Neutrophil (primary cell): Measurements from ENCODE around the gene ARHGAP45.

Experiments used
- H3K27ac ChIP-seq: fragments of 200-600 bp; sonication (generic); 2 replicates; pipeline ENCODE4 v1.5.1; 2016; ENCODE audit warnings: mild to moderate bottlenecking, moderate library complexity
- H3K27me3 ChIP-seq: fragments of 200-600 bp; sonication (generic); 2 replicates; pipeline ENCODE4 v1.6.0; 2016; ENCODE audit warnings: mild to moderate bottlenecking
- H3K36me3 ChIP-seq: fragments of 200-600 bp; sonication (generic); 2 replicates; pipeline ENCODE4 v1.5.1; 2017
- H3K4me1 ChIP-seq, 2 experiments: fragments of 200-600 bp in 1 of 2; sonication (generic) in 1 of 2; 1 replicate in 1 of 2; 2 replicates in 1 of 2; pipeline versions ENCODE4 v1.5.1 to v1.6.1; 2013 to 2016; ENCODE audit warnings: low read depth in 1 of 2, low read length in 1 of 2, mild to moderate bottlenecking in 1 of 2, moderate library complexity in 1 of 2; ENCODE audit not compliant: control insufficient read depth in 1 of 2, insufficient read depth in 1 of 2
- H3K4me3 ChIP-seq, 2 experiments: fragments of 200-600 bp in 1 of 2; sonication (generic) in 1 of 2; 1 replicate in 1 of 2; 2 replicates in 1 of 2; pipeline ENCODE4 v1.5.1; 2013 to 2016; ENCODE audit warnings: low read depth in 1 of 2, low read length in 1 of 2, mild to moderate bottlenecking in 1 of 2, moderate library complexity in 1 of 2
- H3K9me3 ChIP-seq: fragments of 200-600 bp; sonication (generic); 2 replicates; pipeline ENCODE4 v1.5.1; 2016
- TF ChIP-seq, protein P1 (sequence below): fragments of 200-600 bp; sonication (generic); IDR thresholded peaks from 2 replicates; pipeline ENCODE4 v1.5.1; 2016; ENCODE audit warnings: antibody characterized with exemption

The ARHGAP45 gene

DNA sequence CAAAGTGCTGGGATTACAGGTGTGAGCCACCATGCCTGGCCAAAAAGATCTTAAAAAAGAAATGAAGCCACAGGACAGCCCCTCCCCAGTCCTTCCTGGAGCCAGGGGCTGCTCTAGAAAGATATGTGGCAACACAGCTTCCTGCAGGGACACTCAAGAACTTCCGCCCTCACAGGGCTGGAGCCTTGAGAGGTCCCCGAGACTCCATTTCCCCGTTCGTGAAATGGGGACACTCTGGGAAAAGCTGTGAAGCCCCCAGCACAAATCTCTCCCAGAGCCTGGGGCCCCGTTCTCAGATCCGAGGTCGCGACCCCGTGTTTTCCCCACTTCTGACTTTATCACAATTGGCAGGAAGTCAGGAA, 34.4 kb downstream of the ARHGAP45 start:
- Histone ChIP-seq H3K27me3 (no peaks in the 10 kb centered on the region), H3K36me3 (peaks cover 4% of the 10 kb centered on the region), H3K27ac (peak overlapping the region; percentile 96), H3K4me1 (peaks cover 79 to 84% of the 10 kb centered on the region in 2 experiments), H3K9me3 (no peaks in the 10 kb centered on the region), H3K4me3 (peak overlapping the region; percentile 31 to 52)
- TF ChIP-seq, protein P1, sequence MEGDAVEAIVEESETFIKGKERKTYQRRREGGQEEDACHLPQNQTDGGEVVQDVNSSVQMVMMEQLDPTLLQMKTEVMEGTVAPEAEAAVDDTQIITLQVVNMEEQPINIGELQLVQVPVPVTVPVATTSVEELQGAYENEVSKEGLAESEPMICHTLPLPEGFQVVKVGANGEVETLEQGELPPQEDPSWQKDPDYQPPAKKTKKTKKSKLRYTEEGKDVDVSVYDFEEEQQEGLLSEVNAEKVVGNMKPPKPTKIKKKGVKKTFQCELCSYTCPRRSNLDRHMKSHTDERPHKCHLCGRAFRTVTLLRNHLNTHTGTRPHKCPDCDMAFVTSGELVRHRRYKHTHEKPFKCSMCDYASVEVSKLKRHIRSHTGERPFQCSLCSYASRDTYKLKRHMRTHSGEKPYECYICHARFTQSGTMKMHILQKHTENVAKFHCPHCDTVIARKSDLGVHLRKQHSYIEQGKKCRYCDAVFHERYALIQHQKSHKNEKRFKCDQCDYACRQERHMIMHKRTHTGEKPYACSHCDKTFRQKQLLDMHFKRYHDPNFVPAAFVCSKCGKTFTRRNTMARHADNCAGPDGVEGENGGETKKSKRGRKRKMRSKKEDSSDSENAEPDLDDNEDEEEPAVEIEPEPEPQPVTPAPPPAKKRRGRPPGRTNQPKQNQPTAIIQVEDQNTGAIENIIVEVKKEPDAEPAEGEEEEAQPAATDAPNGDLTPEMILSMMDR = no peak

DNA sequence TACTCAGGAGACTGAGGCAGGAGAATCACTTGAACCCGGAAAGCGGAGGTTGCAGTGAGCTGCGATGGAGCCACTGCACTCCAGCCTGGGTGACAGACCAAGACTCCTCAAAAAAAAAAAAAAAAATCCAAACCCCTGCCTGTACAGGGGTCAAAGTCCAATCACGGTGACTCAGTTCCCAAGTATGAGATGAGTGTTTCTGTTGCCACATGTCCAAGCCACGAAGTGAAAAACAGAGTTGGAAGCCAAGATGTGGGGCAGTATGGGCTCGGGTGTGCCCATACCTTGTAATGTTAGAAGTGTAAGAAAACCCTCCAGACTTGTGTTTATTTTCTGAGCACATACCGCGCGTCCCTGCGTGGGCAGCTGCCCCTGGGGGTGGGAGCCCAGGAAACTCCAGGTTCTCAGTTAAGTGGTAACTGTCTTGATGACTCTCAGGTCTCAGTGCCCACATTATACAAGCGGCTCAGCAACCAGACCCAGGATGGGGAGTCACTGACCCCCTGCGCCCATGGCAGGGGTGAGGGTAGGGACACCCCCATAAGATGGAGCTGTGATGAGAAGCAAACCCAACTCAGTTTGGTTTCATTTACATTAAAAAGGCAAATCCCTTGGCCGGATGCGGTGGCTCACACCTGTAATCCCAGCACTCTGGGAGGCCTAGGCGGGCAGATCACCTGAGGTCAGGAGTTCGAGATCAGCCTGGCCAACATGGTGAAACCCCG, 35.6 kb downstream of the ARHGAP45 start:
- Histone ChIP-seq H3K36me3 (peaks cover 16% of the 10 kb centered on the region), H3K9me3 (no peaks in the 10 kb centered on the region), H3K27ac (peak overlapping the region; percentile 96), H3K4me1 (peaks cover 85 to 93% of the 10 kb centered on the region in 2 experiments), H3K27me3 (no peaks in the 10 kb centered on the region), H3K4me3 (peak overlapping the region in 1 of 2 experiments; percentile 86)
- TF ChIP-seq, protein P1 = no peak

DNA sequence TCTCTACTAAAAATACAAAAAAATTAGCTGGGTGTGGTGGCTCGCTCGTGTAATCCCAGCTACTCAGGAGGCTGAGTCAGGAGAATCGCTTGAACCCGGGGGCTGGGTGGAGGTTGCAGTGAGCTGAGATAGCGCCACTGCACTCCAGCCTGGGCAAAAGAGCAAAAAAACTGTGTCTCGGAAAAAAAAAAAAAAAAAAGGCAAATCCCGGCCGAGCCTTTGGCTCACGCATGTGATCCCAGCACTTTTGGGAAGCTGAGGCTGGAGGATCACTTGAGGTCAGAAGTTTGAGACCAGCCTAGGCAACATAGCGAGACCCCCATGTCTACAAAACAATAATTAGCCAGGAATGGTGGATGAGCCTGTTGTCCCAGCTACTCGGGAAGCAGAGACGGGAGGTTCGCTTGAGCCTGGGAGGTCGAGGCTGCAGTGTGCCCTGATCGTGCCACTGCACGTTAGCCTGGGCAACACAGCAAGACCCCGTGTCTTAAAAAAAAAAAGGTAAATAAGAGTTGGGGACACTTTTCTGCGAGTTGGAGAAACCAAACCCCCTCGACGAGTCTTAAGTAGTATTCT, 36.3 kb downstream of the ARHGAP45 start:
- TF ChIP-seq, protein P1 = no peak
- peak overlapping the region; percentile 73 to 86 for H3K4me3 ChIP-seq
- no peaks in the 10 kb centered on the region for H3K9me3 ChIP-seq
- H3K36me3 ChIP-seq = peaks cover 23% of the 10 kb centered on the region
- H3K4me1 ChIP-seq = peaks cover 79 to 87% of the 10 kb centered on the region in 2 experiments
- H3K27ac ChIP-seq = peak overlapping the region; percentile 96
- no peaks in the 10 kb centered on the region for H3K27me3 ChIP-seq

DNA sequence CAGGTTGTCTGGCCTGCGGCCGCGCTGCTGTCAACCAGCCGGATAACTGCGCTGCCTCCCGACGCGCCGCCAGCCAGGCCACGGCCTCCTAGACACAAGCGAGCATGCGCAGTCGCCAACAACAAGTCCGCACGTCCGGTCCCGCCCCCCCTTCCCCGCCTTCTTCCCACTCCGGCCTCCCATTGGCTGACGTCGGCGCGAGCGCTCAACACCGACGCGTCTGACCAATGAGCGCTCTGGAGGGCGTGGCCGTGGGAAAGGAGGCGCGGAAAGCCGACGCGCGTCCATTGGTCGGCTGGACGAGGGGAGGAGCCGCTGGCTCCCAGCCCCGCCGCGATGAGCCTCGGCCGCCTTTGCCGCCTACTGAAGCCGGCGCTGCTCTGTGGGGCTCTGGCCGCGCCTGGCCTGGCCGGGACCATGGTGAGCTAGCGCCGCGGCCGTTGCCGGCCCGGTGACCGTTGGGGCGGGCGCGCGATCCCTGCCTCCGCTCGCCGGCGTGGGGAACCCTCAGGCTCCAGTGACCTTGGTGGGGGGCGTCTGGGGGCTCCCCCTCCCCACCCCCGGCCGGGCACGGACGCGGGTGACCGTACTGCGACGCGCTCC, 36.8 kb downstream of the ARHGAP45 start, which contains the start of gene GPX4:
GPX4 (plus strand) TSS at position 287 of the 603 bp plus-strand sequence; CDS start at position 337, 50 bp downstream.
- no peaks in the 10 kb centered on the region for H3K27me3 ChIP-seq
- peaks cover 73 to 81% of the 10 kb centered on the region in 2 experiments for H3K4me1 ChIP-seq

DNA sequence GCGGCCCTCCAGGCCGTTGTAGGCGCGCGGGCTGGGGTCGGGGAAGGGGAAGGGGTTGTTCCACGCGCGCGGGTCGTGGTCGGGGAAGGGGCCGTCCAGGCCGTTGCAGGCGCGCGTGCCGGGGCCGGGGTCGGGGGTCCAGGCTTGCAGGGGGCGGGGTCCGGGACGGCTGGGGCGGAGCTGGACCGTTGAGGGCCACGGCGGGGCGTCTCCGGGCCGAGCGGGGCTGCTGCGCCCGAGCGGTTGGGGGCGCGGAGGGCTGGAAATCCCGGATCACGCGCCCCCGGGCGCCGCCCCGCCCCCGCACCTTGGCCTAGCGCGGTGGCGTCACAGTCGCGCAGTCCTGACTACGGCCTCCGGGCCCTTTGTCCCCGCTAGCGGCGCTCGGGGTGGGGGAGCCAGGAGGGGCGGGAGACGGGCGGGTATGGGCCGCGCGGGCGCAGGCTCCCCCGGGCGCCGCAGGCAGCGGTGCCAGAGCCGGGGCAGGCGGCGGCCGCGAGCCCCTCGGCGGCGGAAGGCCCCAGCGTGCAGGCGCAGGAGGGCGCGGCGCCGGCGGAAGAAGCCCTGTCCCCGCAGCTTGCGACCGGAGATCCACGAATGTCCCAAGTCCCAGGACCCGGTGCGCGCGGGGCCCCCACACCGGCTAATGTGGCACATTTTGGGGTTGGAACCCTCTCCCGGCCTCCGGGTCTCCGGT, 37.5 kb downstream of the ARHGAP45 start:
- no peaks in the 10 kb centered on the region for H3K9me3 ChIP-seq
- TF ChIP-seq, protein P1 = no peak
- H3K27me3 ChIP-seq = no peaks in the 10 kb centered on the region
- peaks cover 67 to 75% of the 10 kb centered on the region in 2 experiments for H3K4me1 ChIP-seq
- H3K27ac ChIP-seq = peak overlapping the region; percentile 96
- peak overlapping the region; percentile 73 to 86 for H3K4me3 ChIP-seq
- H3K36me3 ChIP-seq = peaks cover 35% of the 10 kb centered on the region

More for the DNA sequence above, 36.8 kb downstream of the ARHGAP45 start, which contains the start of gene GPX4:
- Histone ChIP-seq H3K36me3 (peaks cover 29% of the 10 kb centered on the region), H3K4me3 (peak within 1 kb of the TSS; percentile 73 to 86), H3K9me3 (no peaks in the 10 kb centered on the region), H3K27ac (peak within 1 kb of the TSS; percentile 96)
- TF ChIP-seq, protein P1 = peak; percentile 33
